Coronary artery (tissue), 2 donors: ENCODE results near the gene SYT5.
A peak's percentile ranks its signal among the peaks of the same experiment; 100 is the strongest.

Source experiments
- DNase-seq: peaks from one replicate; pipeline ENCODE4 v3.0.0-alpha.2; 2017; ENCODE audit warnings: low spot score
- H3K27ac ChIP-seq, 2 donors: fragments of 200-600 bp; sonication (generic); one replicate each; pipeline ENCODE4 v1.5.1; 2016 to 2019
- H3K4me3 ChIP-seq: fragments of 200-600 bp; sonication (generic); 2 replicates; pipeline ENCODE4 v1.5.1; 2016; ENCODE audit warnings: mild to moderate bottlenecking, moderate library complexity
- CTCF ChIP-seq: fragments of 200-600 bp; sonication (generic); IDR thresholded peaks from one replicate; pipeline ENCODE4 v1.5.1; 2019; ENCODE audit warnings: antibody characterized with exemption

SYT5 gene

GRCh38 chr19:55165952-55166529, 14.0 kb downstream of the SYT5 start:
- no peak for TF ChIP-seq CTCF
- Histone ChIP-seq H3K4me3 (peak overlapping the region; percentile 69), H3K27ac (peak overlapping the region in 1 of 2 donors; percentile 13)
- no peak for DNase-seq

GRCh38 chr19:55161571-55162322, 18.3 kb downstream of the SYT5 start:
- TF ChIP-seq CTCF = no peak
- Histone ChIP-seq H3K4me3 (no peak overlapping the region), H3K27ac (no peak overlapping the region)
- DNase-seq = no peak

- H3K27ac ChIP-seq = no peak overlapping the region
- DNase-seq = no peak
- no peak for TF ChIP-seq CTCF
- H3K4me3 ChIP-seq = peak overlapping the region; percentile 44
Measured at GRCh38 chr19:55160986-55161365, 19.1 kb downstream of the SYT5 start.

- H3K4me3 ChIP-seq = peak overlapping the region; percentile 44
- no peak for DNase-seq
- H3K27ac ChIP-seq = no peak overlapping the region
- peak; percentile 39 for TF ChIP-seq CTCF
Measured at GRCh38 chr19:55160128-55160985, 19.7 kb downstream of the SYT5 start.

GRCh38 chr19:55158848-55159749, 21.0 kb downstream of the SYT5 start:
- no peak overlapping the region for H3K27ac ChIP-seq

More at GRCh38 chr19:55158848-55159749, 21.0 kb downstream of the SYT5 start:
- DNase-seq = no peak
- no peak for TF ChIP-seq CTCF
- no peak overlapping the region for H3K4me3 ChIP-seq
